ENCODE measurements around the gene GALNT2.

- TF ChIP-seq CTCF (IDR thresholded peaks at IDR 0.05) = no peak
- no peak for TF ChIP-seq CEBPB (IDR thresholded peaks at IDR 0.05)
- TF ChIP-seq RAD21 (conservative IDR thresholded peaks at IDR 0.05 in 1 of 2, IDR thresholded peaks at IDR 0.05 in 1 of 2) = no peak
- TF ChIP-seq NPAS2 (CRISPR knock-in tag; IDR thresholded peaks at IDR 0.05; ENCODE audit: borderline replicate concordance) = no peak
- no peak for TF ChIP-seq TP53 (CRISPR knock-in tag; IDR thresholded peaks at IDR 0.05)
- no peak for TF ChIP-seq TFCP2L1 (CRISPR knock-in tag; IDR thresholded peaks at IDR 0.05)
Observed at GRCh38 chr1:230099465-230099864, 32.4 kb downstream of the GALNT2 start.

All from A549 (cell line).